ENCODE measurements around the gene MSI2. TPM values are rescaled to one million over a fixed set of nuclear protein-coding genes. Genes with fewer than 3 reads are reported as not detected.
A peak's percentile ranks its signal among the peaks of the same experiment; 100 is the strongest.

MSI2 gene
- total RNA-seq, 8 experiments from 2014 or later, result 33.0 to 114 (median 67.5) TPM

GRCh38 chr17:57636274-57636673 is 380.0 kb downstream of the MSI2 start:
- ATAC-seq (replicated peaks in 6 of 8), result peak in 2 of 8 experiments; percentile 6 to 15
- in situ Hi-C loops (cut with MboI; ENCODE audit: low pct_unique_long_range_greater_than_20kb in 2 of 9, low sequenced_read_pairs in 9 of 9, unreplicated experiment in 9 of 9), result no loop called here
- Histone ChIP-seq H3K4me3 (no peak overlapping the region), H3K27ac (peak overlapping the region; percentile 58 to 80), H3K4me1 (replicated peaks in 1 of 2) (peaks cover 8 to 13% of the 10 kb centered on the region in 2 donors)
- WGBS, 10 experiments, result 20 to 83% (median 71%) methylated on average over 1 to 2 of the region's 9 CpGs; no CpG with 5 or more reads in 6 of the 10 experiments

GRCh38 chr17:57636985-57637665 is 380.8 kb downstream of the MSI2 start:
- ATAC-seq (replicated peaks in 6 of 8), result peak in 5 of 8 experiments; percentile 35 to 96 (median 63)
- Histone ChIP-seq H3K4me1 (replicated peaks in 1 of 2) (peaks cover 8 to 12% of the 10 kb centered on the region in 2 donors), H3K4me3 (no peak overlapping the region), H3K27ac (peak overlapping the region; percentile 26 to 80)
- 43 to 100% (median 81%) methylated on average over 2 to 13 of the region's 20 CpGs for WGBS, 10 experiments
- in situ Hi-C loops (cut with MboI; ENCODE audit: low pct_unique_long_range_greater_than_20kb in 2 of 9, low sequenced_read_pairs in 9 of 9, unreplicated experiment in 9 of 9), result no loop called here

GRCh38 chr17:57637666-57638010 is 381.3 kb downstream of the MSI2 start:
- Histone ChIP-seq H3K4me1 (replicated peaks in 1 of 2) (peaks cover 8 to 12% of the 10 kb centered on the region in 2 donors), H3K4me3 (no peak overlapping the region), H3K27ac (peak overlapping the region in 1 of 2 donors; percentile 26)
- in situ Hi-C loops (cut with MboI; ENCODE audit: low pct_unique_long_range_greater_than_20kb in 2 of 9, low sequenced_read_pairs in 9 of 9, unreplicated experiment in 9 of 9), result no loop called here
- WGBS, 10 experiments, result 10 to 100% (median 90%) methylated on average over 1 to 5 of the region's 6 CpGs; no CpG with 5 or more reads in 5 of the 10 experiments
- ATAC-seq (replicated peaks in 6 of 8), result no peak

GRCh38 chr17:57638284-57638683 is 382.0 kb downstream of the MSI2 start:
- H3K27ac ChIP-seq, result no peak overlapping the region
- ATAC-seq (replicated peaks in 6 of 8), result no peak
- in situ Hi-C loops (cut with MboI; ENCODE audit: low pct_unique_long_range_greater_than_20kb in 2 of 9, low sequenced_read_pairs in 9 of 9, unreplicated experiment in 9 of 9), result no loop called here
- 73 to 100% (median 100%) methylated on average over 1 to 4 of the region's 8 CpGs; no CpG with 5 or more reads in 4 of the 10 experiments for WGBS, 10 experiments
- H3K4me3 ChIP-seq, result no peak overlapping the region
- H3K4me1 ChIP-seq (replicated peaks in 1 of 2), result peaks cover 8 to 12% of the 10 kb centered on the region in 2 donors

- 90 to 100% methylated on average over 2 to 3 of the region's 5 CpGs; no CpG with 5 or more reads in 8 of the 10 experiments for WGBS, 10 experiments
- ATAC-seq (replicated peaks in 6 of 8), result no peak
- H3K4me3 ChIP-seq, result no peak overlapping the region
- peaks cover 12 to 13% of the 10 kb centered on the region in 2 donors for H3K4me1 ChIP-seq (replicated peaks in 1 of 2)
- H3K27ac ChIP-seq, result no peak overlapping the region
- in situ Hi-C loops (cut with MboI; ENCODE audit: low pct_unique_long_range_greater_than_20kb in 2 of 9, low sequenced_read_pairs in 9 of 9, unreplicated experiment in 9 of 9), result no loop called here
These were observed 383.1 kb downstream of the MSI2 start for GRCh38 chr17:57639381-57639780.

GRCh38 chr17:57640079-57640478 is 383.8 kb downstream of the MSI2 start:
- Histone ChIP-seq H3K27ac (no peak overlapping the region), H3K4me3 (no peak overlapping the region), H3K4me1 (replicated peaks in 1 of 2) (peaks cover 12 to 13% of the 10 kb centered on the region in 2 donors)
- in situ Hi-C loops (cut with MboI; ENCODE audit: low pct_unique_long_range_greater_than_20kb in 2 of 9, low sequenced_read_pairs in 9 of 9, unreplicated experiment in 9 of 9), result no loop called here
- 83 to 100% (median 96%) methylated on average over 1 to 6 of the region's 7 CpGs; no CpG with 5 or more reads in 2 of the 10 experiments for WGBS, 10 experiments
- ATAC-seq (replicated peaks in 6 of 8), result no peak

GRCh38 chr17:57641761-57642160 is 385.4 kb downstream of the MSI2 start:
- WGBS, 10 experiments, result 96 to 100% methylated on average over 2 to 3 of the region's 3 CpGs; no CpG with 5 or more reads in 8 of the 10 experiments
- no peak for ATAC-seq (replicated peaks in 6 of 8)
- in situ Hi-C loops (cut with MboI; ENCODE audit: low pct_unique_long_range_greater_than_20kb in 2 of 9, low sequenced_read_pairs in 9 of 9, unreplicated experiment in 9 of 9), result no loop called here
- Histone ChIP-seq H3K4me1 (replicated peaks in 1 of 2) (peaks cover 4 to 9% of the 10 kb centered on the region in 2 donors), H3K27ac (no peak overlapping the region), H3K4me3 (no peak overlapping the region)

- Histone ChIP-seq H3K4me3 (no peak overlapping the region), H3K27ac (no peak overlapping the region), H3K4me1 (replicated peaks in 1 of 2) (peaks cover 0 to 4% of the 10 kb centered on the region in 2 donors)
- ATAC-seq (replicated peaks in 6 of 8), result no peak
- in situ Hi-C loops (cut with MboI; ENCODE audit: low pct_unique_long_range_greater_than_20kb in 2 of 9, low sequenced_read_pairs in 9 of 9, unreplicated experiment in 9 of 9), result no loop called here
- 60 to 100% (median 95%) methylated on average over 1 to 3 of the region's 8 CpGs; no CpG with 5 or more reads in 5 of the 10 experiments for WGBS, 10 experiments
These were observed 386.7 kb downstream of the MSI2 start for GRCh38 chr17:57643062-57643461.

- Histone ChIP-seq H3K4me3 (no peak overlapping the region), H3K4me1 (replicated peaks in 1 of 2) (peaks cover 1 to 5% of the 10 kb centered on the region in 2 donors), H3K27ac (no peak overlapping the region)
- 0 to 67% (median 53%) methylated on average over 1 to 5 of the region's 5 CpGs; no CpG with 5 or more reads in 1 of the 10 experiments for WGBS, 10 experiments
- in situ Hi-C loops (cut with MboI; ENCODE audit: low pct_unique_long_range_greater_than_20kb in 2 of 9, low sequenced_read_pairs in 9 of 9, unreplicated experiment in 9 of 9), result no loop called here
- ATAC-seq (replicated peaks in 6 of 8), result peak in 1 of 8 experiments; percentile 35
These were observed 388.0 kb downstream of the MSI2 start for GRCh38 chr17:57644326-57644725.

GRCh38 chr17:57645950-57646665 is 389.8 kb downstream of the MSI2 start:
- Histone ChIP-seq H3K4me1 (replicated peaks in 1 of 2) (peaks cover 12 to 19% of the 10 kb centered on the region in 2 donors), H3K4me3 (no peak overlapping the region), H3K27ac (no peak overlapping the region)
- no peak for ATAC-seq (replicated peaks in 6 of 8)
- WGBS, 10 experiments, result 0 to 100% (median 93%) methylated on average over 1 to 6 of the region's 6 CpGs; no CpG with 5 or more reads in 3 of the 10 experiments
- in situ Hi-C loops (cut with MboI; ENCODE audit: low pct_unique_long_range_greater_than_20kb in 2 of 9, low sequenced_read_pairs in 9 of 9, unreplicated experiment in 9 of 9), result no loop called here

GRCh38 chr17:57648720-57649119 is 392.4 kb downstream of the MSI2 start:
- 80 to 100% (median 100%) methylated on average over 1 to 2 of the region's 5 CpGs; no CpG with 5 or more reads in 6 of the 10 experiments for WGBS, 10 experiments
- in situ Hi-C loops (cut with MboI; ENCODE audit: low pct_unique_long_range_greater_than_20kb in 2 of 9, low sequenced_read_pairs in 9 of 9, unreplicated experiment in 9 of 9), result no loop called here
- no peak overlapping the region for H3K27ac ChIP-seq
- H3K4me1 ChIP-seq (replicated peaks in 1 of 2), result peaks cover 12 to 19% of the 10 kb centered on the region in 2 donors
- ATAC-seq (replicated peaks in 6 of 8), result no peak
- no peak overlapping the region for H3K4me3 ChIP-seq

GRCh38 chr17:57649191-57649590 is 392.9 kb downstream of the MSI2 start:
- in situ Hi-C loops (cut with MboI; ENCODE audit: low pct_unique_long_range_greater_than_20kb in 2 of 9, low sequenced_read_pairs in 9 of 9, unreplicated experiment in 9 of 9), result no loop called here
- Histone ChIP-seq H3K4me1 (replicated peaks in 1 of 2) (peaks cover 12 to 15% of the 10 kb centered on the region in 2 donors), H3K27ac (no peak overlapping the region), H3K4me3 (no peak overlapping the region)
- WGBS, 10 experiments, result 90 to 100% (median 94%) methylated on average over 1 to 3 of the region's 3 CpGs; no CpG with 5 or more reads in 5 of the 10 experiments
- ATAC-seq (replicated peaks in 6 of 8), result no peak

All from motor neuron (in vitro differentiated cells).